ENCODE data around the gene ARID1B. TPM values are rescaled to one million over a fixed set of nuclear protein-coding genes. Genes with fewer than 3 reads are reported as not detected.

The ARID1B gene
- total and polyA plus RNA-seq, 2 of the 13 experiments (the other 11 are each of a cell fraction or from before 2014, with no cell fraction given) = 20.1 to 32.6 TPM

DNA sequence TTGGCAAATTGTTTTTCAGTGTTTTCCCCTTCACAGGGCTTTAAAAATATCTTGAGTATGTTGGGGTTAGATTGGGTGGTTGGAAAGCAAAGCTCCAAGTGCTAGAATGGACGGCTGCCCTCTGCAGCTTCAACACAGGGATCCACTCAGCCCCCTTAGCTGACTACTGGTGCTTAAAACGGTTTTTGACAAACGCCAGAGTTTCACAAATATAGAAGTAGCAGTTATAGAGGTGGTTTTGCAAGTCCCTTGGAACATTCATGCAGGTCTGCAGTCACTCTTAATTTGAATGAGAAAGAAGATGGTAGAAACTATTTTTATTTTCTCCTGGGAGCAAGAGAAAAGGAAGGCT is 175.9 kb downstream of the ARID1B start (continued):
- TF ChIP-seq, protein P1, sequence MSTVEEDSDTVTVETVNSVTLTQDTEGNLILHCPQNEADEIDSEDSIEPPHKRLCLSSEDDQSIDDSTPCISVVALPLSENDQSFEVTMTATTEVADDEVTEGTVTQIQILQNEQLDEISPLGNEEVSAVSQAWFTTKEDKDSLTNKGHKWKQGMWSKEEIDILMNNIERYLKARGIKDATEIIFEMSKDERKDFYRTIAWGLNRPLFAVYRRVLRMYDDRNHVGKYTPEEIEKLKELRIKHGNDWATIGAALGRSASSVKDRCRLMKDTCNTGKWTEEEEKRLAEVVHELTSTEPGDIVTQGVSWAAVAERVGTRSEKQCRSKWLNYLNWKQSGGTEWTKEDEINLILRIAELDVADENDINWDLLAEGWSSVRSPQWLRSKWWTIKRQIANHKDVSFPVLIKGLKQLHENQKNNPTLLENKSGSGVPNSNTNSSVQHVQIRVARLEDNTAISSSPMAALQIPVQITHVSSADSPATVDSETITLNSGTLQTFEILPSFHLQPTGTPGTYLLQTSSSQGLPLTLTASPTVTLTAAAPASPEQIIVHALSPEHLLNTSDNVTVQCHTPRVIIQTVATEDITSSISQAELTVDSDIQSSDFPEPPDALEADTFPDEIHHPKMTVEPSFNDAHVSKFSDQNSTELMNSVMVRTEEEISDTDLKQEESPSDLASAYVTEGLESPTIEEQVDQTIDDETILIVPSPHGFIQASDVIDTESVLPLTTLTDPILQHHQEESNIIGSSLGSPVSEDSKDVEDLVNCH (CRISPR knock-in tag; IDR thresholded peaks at IDR 0.05) = no peak
- TF ChIP-seq ZNF329 (CRISPR knock-in tag; IDR thresholded peaks at IDR 0.05; ENCODE audit: low read depth) (no peak), ZBTB42 (CRISPR knock-in tag; IDR thresholded peaks at IDR 0.05) (no peak), CREBL2 (CRISPR knock-in tag; IDR thresholded peaks at IDR 0.05; ENCODE audit: borderline replicate concordance) (no peak), ZNF572 (CRISPR knock-in tag; IDR thresholded peaks at IDR 0.05) (no peak), ZMYM2 (CRISPR knock-in tag; IDR thresholded peaks at IDR 0.05) (no peak), NFIB (CRISPR knock-in tag; IDR thresholded peaks at IDR 0.05; ENCODE audit: borderline replicate concordance) (no peak), MIER3 (CRISPR knock-in tag; IDR thresholded peaks at IDR 0.05; ENCODE audit: borderline replicate concordance) (no peak)
- TF ChIP-seq, protein P2, sequence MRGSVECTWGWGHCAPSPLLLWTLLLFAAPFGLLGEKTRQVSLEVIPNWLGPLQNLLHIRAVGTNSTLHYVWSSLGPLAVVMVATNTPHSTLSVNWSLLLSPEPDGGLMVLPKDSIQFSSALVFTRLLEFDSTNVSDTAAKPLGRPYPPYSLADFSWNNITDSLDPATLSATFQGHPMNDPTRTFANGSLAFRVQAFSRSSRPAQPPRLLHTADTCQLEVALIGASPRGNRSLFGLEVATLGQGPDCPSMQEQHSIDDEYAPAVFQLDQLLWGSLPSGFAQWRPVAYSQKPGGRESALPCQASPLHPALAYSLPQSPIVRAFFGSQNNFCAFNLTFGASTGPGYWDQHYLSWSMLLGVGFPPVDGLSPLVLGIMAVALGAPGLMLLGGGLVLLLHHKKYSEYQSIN (CRISPR knock-in tag; IDR thresholded peaks at IDR 0.05; ENCODE audit: borderline replicate concordance) = no peak
